ENCODE data around the gene GLRA3.
"Not testable (repeated sequence)": the region's sequence is repeated elsewhere in the genome, so short reads cannot be mapped to it uniquely, and the experiment has no call there.

GLRA3 gene

DNA sequence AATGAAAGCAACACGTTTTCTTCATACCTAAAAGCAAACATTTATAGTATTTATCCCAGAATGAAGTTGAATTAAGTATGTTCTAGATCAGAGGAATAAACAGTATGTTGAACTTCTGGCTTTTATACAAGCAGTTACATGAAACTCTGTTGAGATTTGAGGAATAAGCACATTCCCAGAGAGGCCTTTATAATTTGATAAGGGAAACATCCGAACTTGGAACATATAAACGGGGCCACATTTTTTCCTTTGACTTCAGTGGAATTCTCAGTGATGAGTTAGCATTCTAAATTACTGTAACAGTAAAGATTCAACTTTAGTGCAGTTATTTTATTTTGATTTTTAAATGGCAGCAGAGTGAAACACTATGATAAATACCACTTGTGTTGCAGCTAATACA is 119.5 kb downstream of the GLRA3 start:
- DNase-seq, result no peak

DNA sequence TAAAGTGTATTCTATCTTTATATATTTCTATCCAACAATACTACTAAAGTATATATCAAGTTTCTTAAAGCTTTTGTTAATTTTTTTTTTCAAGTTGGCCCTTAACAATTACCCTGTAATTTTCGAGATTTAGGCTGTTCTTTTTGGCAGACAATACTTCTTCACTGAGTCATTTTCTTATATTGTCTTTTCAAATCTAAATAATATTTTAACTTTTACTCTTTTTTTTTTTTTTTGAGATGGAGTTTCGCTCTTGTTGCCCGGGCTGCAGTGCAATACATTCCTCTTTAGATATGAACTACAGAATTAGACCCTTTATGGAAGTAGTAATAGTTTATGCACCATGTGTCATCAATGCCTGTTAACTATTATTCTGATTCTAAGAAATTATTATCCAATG is 120.7 kb downstream of the GLRA3 start:
- no peak for DNase-seq

DNA sequence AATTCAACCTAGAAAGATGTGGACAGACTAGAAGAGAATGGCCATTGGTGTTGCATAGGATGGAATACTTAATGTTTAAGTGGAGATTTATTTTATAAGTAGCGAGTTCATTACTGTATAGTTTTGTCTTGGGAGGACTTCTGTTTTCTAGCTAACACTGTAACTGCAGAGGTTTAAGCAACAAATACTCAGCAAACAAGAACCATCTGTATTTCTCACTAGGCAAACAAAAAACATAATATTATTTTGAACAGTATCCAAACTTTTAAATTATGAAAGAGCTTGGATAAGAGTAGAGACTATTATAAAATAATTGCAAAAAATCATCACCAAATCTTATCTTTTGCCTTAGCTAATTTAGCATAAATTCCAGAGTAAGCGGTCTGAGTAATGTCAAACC is 121.1 kb downstream of the GLRA3 start:
- no peak for DNase-seq

DNA sequence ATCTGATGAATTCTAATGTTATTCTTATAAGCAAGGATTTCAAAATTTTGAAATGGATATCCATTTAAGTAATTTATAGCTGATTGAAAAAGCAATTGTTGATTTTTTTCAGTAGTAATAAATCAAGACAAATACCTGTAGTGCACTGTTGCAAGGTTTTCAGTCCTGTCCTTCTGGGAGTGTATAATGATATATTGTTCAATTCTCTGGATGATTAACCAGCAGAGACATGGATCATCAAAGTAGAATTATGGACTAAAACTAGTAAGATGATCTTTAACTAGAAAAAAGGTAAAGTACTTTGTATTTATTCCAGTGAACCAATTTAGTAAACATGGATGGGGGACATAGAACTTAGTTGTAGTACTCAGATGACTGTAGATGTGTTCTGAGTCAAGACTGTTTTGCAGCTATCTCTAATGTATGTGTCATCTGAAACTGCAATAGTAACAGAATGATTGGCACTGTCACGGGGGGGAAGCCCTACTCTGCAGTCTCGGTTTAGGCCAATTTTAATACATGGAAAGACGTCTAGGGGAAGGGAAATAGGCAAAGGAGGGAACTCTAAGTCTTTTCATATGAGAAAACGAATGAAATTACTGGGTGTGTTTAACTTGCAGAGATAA is 121.9 kb downstream of the GLRA3 start:
- no peak for DNase-seq

GRCh38 chr4:174702979-174703478 is 126.0 kb downstream of the GLRA3 start:
- no peak for DNase-seq

- no peak for DNase-seq
Observed at GRCh38 chr4:174699654-174700053, 129.4 kb downstream of the GLRA3 start.

- no peak for DNase-seq
Observed at GRCh38 chr4:174697896-174698295, 131.2 kb downstream of the GLRA3 start.

GRCh38 chr4:174697202-174697601 is 131.8 kb downstream of the GLRA3 start:
- DNase-seq, result no peak

GRCh38 chr4:174696657-174697056 is 132.4 kb downstream of the GLRA3 start:
- DNase-seq, result no peak

DNA sequence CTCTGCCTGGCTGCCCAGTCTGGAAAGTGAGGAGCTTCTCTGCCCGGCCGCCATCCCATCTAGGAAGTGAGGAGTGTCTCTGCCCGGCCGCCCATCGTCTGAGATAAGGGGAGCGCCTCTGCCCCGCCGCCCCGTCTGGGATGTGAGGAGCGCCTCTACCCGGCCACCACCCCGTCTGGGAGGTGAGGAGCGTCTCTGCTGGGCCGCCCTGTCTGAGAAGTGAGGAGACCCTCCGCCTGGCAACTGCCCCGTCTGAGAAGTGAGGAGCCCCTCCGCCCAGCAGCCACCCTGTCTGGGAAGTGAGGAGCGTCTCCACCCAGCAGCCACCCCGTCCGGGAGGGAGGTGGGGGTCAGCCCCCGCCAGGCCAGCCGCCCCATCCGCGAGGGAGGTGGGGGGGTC is 137.2 kb downstream of the GLRA3 start:
- not testable (repeated sequence) for DNase-seq

DNA sequence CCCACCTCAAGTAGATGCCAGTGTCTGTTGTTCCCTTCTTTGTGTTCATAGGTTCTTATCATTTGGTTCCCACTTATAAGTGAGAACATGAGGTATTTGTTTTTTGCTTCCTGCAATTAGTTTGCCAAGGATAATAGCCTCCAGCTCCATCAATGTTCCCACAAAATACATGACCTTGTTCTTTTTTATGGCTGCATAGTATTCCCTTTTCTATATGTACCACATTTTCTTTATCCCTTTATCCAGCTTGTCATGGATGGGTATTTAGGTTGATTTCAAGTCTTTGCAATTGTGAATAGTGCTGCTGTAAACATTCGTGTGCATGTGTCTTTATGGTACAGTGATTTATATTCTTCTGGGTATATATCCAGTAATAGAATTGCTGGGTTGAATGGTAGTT is 138.4 kb downstream of the GLRA3 start:
- no peak for DNase-seq

DNA sequence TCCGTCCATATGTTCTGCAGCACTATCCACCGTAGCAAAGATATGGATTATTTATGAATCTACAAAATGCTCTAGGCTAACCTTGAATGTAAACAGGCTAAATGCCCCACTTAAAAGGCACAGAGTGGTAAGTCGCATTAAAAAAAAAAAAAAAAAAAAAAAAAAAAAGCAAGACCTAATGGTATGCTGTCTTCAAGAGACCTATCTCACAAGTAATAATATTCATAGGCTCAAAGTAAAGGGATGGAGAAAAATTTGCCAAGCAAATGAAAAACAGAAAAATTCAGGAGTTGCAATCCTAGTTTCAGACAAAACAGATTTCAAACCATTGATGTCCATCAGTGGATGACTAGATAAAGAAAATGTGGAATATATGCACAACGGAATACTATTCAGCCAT is 139.4 kb downstream of the GLRA3 start:
- no peak for DNase-seq

DNA sequence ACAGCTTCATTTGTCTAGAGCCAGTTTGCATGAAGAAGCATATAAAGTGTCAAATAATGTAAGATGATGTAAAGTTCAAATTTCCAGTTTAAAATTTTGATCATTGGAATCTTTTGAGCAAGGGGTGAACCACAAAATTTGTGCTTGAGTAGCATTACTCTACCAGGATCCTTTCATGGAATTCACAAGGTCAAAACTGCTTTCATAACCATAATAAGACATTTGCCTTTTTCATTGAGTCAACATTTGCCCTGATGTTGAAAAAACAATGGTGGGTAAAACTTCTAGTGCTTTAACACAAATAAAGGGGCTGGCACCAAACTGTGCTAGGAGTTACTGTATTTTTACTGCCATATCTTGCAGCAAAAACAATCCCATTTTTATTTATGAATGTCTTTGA is 142.2 kb downstream of the GLRA3 start:
- DNase-seq, result no peak

- DNase-seq, result no peak
Observed at GRCh38 chr4:174681723-174682300, 147.2 kb downstream of the GLRA3 start.

GRCh38 chr4:174674305-174674840 is 154.7 kb downstream of the GLRA3 start:
- no peak for DNase-seq

GRCh38 chr4:174673865-174674264 is 155.2 kb downstream of the GLRA3 start:
- no peak for DNase-seq

DNA sequence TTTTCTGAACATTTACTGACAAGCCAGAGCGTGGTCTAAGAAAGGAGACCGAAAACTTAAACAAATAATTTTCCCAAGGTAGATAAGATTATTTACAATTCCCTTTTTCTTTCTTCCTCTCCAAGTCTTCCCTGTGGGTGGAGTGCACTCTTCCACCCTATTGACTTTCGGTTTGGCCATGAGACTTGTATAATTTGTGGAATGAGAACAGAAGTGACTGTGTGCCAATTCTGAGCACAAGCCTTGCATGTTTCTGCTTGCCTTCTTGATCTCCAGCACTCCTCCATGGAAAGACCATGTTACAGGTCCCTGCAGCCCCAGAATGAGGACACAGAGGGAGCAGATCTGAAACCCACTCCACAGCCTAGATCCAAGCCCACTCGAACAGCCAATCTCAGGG is 156.8 kb downstream of the GLRA3 start:
- no peak for DNase-seq

GRCh38 chr4:174669270-174669669 is 159.8 kb downstream of the GLRA3 start:
- DNase-seq, result no peak

- DNase-seq, result no peak
Observed at GRCh38 chr4:174665799-174666198, 163.2 kb downstream of the GLRA3 start.

DNA sequence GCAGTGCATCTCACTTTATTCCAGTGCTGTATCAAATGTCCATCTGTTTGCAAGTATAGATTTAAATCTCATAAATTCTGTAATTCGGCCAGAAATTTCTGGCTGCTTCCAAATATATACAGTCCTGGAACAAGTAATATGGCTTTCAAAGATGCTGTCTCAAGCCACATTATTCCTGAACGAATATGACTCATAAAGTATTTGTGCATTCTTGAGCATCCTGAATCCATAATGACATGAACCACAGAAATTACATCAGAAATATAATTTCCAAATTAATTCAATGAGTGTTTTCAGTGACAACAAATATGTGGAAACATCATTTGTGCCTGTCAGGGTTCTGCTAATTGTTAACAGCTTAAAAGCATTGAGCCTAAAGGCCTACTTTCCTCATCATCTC is 165.8 kb downstream of the GLRA3 start:
- no peak for DNase-seq

DNA sequence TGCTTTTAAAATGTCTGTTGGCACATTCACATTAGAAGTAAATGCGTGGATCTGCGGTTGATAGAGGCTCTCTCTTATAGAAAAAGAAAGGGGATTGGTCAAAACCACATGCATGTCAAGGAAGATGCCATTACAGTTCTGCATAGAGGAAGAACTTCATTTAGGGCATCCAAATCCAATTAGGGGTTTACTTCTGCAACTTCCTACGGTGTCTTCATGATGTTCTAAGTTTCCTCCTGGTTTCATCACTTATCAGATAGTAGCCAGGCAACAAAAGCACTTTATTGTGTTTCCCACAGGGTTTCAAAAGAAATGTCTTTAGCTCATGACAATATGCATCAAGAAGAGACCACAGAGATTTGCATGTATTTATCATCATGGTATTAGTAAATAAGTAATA is 170.8 kb downstream of the GLRA3 start:
- no peak for DNase-seq

DNA sequence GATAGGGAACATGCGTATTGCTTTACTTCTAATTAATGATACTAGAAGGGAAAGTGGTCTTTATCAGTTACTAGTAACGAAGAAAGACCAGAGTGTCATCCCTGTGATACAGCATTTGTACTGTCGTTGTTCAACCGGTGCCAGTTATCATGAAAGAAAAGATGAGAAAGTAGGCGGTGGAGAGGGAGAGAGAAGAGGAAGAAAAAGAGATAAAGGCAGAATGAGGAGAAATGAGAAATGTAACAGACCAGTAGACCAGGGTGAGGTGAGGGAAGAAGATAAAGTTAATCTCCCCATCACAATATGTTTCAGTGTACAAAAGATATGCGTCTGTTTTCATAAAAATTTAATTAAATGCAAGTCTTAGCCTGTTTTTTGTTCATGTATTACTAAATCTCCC is 171.6 kb downstream of the GLRA3 start:
- no peak for DNase-seq

GRCh38 chr4:174654634-174655033 is 174.4 kb downstream of the GLRA3 start:
- DNase-seq, result no peak

DNA sequence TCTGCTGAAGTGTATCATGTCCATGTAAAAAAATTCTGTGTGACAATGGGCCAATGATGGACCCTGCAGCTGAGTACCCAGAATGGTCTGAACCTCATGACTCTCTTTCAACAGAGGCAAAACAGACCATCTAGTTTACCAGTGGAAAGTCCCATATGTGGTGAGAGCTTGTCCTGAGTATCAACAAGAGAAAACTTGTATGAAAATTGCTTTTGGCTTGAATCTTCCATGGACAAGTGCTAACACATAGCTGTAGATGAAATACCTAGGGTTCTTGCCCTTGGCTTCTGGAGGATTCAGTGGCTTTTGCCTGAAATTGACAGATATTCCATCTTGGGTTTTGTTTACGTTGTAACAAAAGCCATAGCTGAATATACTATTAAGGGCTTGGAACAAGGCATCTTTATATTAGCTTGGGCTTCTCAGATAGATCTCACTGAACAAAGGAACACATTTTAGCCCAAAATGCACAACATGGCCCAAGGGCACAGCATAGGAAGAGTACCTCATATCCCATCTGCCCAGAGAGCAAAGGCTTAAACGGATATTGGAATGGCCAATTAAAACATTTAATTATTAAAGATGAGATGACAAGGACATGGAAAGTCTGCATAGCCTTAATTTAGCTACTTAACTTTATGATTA is 178.2 kb downstream of the GLRA3 start:
- DNase-seq, result no peak
